ENCODE measurements around the gene SPDYE17. TPM values are rescaled to one million over a fixed set of nuclear protein-coding genes. Genes with fewer than 3 reads are reported as not detected.
"Not testable (repeated sequence)": the region's sequence is repeated elsewhere in the genome, so short reads cannot be mapped to it uniquely, and the experiment has no call there.

SPDYE17 gene
- total RNA-seq, 2 experiments from 2014 or later = not detected

DNA sequence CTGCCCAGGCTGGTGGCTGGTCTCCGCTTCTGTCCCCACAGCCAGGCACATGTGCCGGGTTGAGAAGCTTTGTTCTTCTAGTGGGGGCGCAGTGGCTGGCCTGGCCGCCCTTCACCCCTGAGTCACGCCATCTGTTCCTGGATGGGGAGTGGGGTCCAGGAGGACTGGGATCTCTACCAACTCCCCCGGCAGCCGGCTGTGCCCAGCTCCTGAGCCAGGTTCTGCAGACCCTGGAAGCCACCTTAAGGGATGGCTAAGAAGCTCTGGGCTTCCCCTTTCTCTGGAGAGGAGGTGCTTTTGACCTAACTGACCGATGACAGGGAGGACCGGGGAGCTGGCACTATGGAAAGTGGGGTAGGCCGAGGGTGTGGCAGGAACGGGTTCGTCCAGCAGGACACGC, 37.9 kb downstream of the SPDYE17 start:
- intact Hi-C loops (cut with micrococcal nuclease); POLR2A ChIA-PET; H3K36me3 Mint-ChIP-seq; CTCF ChIA-PET; H3K27ac Mint-ChIP-seq; H3K4me1 Mint-ChIP-seq (ENCODE audit: low read depth); H3K27me3 Mint-ChIP-seq; H3K4me3 Mint-ChIP-seq; DNase-seq; H3K9me3 Mint-ChIP-seq: not testable (repeated sequence)

DNA sequence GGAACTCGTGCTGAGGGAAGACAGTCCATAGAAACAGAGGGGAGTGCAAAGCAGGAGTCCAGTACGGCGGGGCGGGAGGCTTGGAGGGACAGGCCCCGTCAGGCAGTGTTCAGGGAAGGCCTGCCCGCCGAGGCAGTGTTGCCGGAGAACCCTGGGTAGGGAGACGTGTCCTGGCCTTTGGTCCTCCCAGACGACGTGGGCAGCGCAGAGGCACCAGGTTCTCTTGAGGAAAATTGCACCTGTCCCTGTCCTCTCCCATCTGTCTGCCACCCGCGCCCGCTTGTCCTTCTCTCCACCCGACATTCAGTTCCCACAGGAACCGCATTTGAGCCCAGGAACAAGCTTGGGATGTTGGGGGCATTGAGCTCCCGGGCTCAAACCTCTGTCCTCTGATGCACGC, 38.3 kb downstream of the SPDYE17 start:
- H3K36me3 Mint-ChIP-seq; H3K4me1 Mint-ChIP-seq (ENCODE audit: low read depth); POLR2A ChIA-PET; intact Hi-C loops (cut with micrococcal nuclease); H3K4me3 Mint-ChIP-seq; DNase-seq; H3K27ac Mint-ChIP-seq; H3K27me3 Mint-ChIP-seq; H3K9me3 Mint-ChIP-seq; CTCF ChIA-PET: not testable (repeated sequence)

DNA sequence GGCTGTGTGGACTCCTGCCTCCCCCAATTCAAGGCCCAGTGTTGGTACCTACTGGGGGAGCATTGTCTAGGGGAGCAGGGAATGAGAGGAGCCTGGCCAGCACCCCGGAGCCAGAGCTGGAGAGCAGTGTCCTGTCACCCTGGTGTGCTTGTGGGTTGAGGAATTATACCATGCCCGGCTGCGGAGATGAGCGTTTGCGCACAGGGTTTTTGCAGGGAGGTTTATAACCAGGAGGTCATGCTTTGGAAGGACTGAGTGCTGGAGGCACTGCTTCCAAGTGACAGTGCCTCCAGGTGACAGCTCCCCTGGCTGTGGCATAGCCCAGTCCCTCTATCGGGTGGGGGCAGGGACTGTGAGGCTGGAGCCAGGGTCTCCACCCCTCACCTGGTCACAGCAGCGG, 39.3 kb downstream of the SPDYE17 start:
- H3K36me3 Mint-ChIP-seq; H3K4me3 Mint-ChIP-seq; H3K4me1 Mint-ChIP-seq (ENCODE audit: low read depth); POLR2A ChIA-PET; H3K27me3 Mint-ChIP-seq; H3K27ac Mint-ChIP-seq; intact Hi-C loops (cut with micrococcal nuclease); H3K9me3 Mint-ChIP-seq; DNase-seq; CTCF ChIA-PET: not testable (repeated sequence)

DNA sequence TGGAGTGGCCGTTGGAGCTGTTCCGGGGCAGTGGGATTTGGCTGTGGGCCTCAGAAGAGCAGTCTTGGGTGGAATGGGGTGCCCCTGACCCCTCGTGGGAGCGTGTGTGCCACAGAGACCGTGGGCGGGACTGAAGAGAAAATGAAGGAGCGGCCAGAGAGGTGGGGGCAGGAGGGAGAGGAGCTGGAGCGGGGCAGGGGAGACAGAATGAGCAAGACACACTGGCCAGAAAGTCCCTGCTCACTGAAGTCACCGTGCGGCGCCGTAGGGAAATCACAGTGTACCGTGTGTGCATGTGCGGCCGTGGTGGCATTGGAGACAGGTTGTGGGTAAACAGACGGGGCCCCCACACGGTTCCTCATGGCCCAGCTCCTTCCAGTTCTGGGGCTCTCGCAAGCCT, 40.0 kb downstream of the SPDYE17 start:
- H3K9me3 Mint-ChIP-seq; H3K27ac Mint-ChIP-seq; POLR2A ChIA-PET; H3K36me3 Mint-ChIP-seq; H3K27me3 Mint-ChIP-seq; DNase-seq; H3K4me3 Mint-ChIP-seq; intact Hi-C loops (cut with micrococcal nuclease); CTCF ChIA-PET; H3K4me1 Mint-ChIP-seq (ENCODE audit: low read depth): not testable (repeated sequence)

DNA sequence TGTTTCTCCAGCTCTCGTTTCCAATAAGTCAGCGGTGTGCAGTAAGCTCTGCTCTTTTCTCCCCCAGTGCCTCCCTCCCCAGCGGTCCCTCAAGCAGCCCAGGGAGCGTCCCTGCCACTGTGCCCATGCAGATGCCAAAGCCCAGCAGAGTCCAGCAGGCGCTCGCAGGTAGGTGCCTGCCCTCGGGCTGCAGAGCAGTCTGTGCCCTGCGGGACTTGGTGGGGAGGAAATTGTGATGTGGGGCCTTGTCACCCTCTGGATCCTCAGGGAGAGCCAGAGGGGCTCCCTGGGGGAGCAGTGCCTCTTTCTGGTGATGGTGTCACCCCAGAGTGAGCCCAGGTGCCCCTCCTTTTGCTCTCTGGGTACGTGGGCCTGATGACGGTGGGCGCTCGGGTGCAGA, 42.0 kb downstream of the SPDYE17 start:
- CTCF ChIA-PET; POLR2A ChIA-PET; intact Hi-C loops (cut with micrococcal nuclease); DNase-seq; H3K27ac Mint-ChIP-seq; H3K27me3 Mint-ChIP-seq; H3K4me1 Mint-ChIP-seq (ENCODE audit: low read depth); H3K36me3 Mint-ChIP-seq; H3K9me3 Mint-ChIP-seq; H3K4me3 Mint-ChIP-seq: not testable (repeated sequence)

DNA sequence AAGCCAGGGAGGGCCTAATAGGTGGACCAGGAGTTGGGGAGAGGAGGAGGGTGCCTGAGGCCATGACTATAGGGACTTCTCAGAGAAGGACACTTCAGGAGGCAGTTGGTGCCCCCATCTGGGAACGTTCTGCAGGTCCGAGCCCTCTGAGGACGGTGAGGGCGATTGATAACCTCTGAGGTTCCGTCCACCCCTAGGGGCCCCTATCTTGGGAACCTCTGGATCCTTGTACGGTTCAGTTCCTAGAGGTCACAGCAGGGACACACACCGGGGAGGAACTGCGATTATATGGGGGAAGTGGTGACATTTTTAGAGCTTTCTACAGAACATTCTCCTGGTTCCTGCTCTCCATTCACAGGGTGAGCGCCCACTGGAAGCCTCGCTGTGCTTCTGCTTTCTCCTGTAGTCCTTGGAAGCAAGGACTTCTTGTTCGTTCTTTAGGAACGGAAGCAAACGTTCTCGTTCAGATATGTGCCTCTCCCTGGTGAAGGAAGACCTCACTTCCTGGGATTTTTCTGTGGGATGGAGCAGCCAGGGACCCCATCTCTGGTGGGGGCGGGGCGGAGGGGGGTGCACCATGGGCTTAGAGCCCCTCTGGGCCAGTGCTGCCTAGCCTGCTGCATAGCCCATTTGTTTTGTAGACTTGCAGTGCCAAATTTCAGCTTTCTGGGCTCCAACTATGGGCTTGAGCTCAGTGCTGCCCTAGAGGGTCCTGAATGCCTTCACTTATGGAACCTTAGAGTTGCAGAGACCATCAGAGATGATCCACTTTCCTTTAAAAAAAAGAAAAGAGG, 46.0 kb downstream of the SPDYE17 start:
- CTCF ChIA-PET; H3K9me3 Mint-ChIP-seq; intact Hi-C loops (cut with micrococcal nuclease); H3K4me1 Mint-ChIP-seq (ENCODE audit: low read depth); POLR2A ChIA-PET; H3K27me3 Mint-ChIP-seq; H3K27ac Mint-ChIP-seq; DNase-seq; H3K36me3 Mint-ChIP-seq; H3K4me3 Mint-ChIP-seq: not testable (repeated sequence)

DNA sequence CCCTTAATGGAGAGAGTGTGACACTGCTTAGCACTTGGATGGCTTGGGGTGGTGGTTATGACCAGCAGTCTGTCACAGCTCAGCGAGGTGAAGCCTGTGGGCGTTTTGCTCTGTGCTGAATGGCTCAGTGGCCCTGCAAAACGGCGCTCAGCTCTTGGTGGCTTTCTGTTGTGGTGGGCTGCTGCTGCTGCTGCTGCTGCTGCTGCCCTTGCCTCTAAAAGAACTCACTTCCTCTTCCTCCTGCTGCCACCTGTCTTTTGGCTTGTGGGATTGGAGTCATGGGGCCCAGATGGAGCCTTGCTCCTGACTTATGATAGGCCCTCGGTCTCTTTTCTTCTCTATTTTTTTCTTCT, 47.4 kb downstream of the SPDYE17 start:
- H3K36me3 Mint-ChIP-seq; intact Hi-C loops (cut with micrococcal nuclease); CTCF ChIA-PET; H3K4me3 Mint-ChIP-seq; H3K4me1 Mint-ChIP-seq (ENCODE audit: low read depth); H3K27me3 Mint-ChIP-seq; H3K9me3 Mint-ChIP-seq; DNase-seq; H3K27ac Mint-ChIP-seq; POLR2A ChIA-PET: not testable (repeated sequence)

DNA sequence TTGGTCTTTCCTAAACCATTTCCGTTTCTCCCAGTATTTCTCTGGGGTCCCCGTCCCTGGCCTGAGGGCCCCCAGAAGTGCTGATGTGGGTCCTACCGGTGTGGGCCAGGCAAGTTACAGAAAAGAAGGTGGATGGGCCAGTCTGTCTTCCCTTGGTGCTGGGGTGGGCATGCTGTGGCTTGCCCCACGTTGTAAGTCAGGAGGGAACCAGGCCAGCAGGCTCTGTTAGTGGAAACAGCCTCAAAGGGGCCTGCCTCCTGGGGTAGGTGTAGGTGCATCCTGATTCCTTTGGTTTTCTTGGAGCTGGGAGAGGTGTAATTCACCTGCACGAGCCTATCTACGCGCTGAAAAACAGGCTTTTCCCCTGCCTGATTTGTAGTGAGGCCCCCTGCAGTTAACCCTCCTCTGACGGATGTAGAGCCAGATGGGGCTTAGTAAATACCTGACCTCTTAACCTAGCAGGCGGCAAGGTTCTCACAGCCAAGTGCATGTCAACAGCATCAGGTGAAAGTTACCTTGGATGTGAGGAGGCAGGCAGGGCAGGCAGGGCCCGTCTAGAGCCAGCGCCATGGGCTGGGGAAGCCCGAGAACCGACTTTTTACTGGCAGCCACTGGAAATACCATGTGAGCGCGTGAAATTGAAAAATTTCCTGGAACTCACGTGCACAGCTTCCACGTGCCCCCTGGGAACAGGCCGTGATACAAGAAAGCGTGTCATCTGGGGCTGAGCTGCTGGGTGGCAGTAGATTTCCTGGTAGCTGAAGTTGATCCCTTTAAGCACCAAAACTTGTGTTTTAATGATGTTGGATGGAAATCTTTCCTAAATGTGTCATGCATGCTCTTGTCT, 48.0 kb downstream of the SPDYE17 start:
- H3K9me3 Mint-ChIP-seq, CTCF ChIA-PET: not testable (repeated sequence)

DNA sequence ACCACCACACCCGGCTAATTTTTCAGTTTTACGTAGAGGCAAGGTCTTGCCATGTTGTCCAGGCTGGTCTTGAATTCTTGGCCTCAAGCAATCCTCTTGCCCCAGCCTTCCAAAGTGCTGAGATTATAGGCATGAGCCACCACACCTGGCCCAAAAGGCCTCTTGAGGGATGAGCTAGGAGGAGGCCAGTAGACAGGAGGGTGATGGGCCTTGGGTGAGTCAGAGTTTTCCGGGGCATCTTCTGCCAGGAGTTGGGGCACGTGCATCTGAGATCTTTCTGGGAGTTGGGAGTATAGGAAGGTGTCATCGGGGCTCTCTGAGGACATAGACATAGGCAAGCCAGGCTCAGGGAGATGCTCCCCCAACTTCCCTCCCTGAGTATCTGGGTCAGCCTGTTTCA, 48.8 kb downstream of the SPDYE17 start:
- CTCF ChIA-PET; H3K4me1 Mint-ChIP-seq (ENCODE audit: low read depth); intact Hi-C loops (cut with micrococcal nuclease): not testable (repeated sequence)

More for the DNA sequence above, 48.0 kb downstream of the SPDYE17 start:
- H3K4me3 Mint-ChIP-seq; POLR2A ChIA-PET; H3K27me3 Mint-ChIP-seq; DNase-seq; H3K4me1 Mint-ChIP-seq (ENCODE audit: low read depth); intact Hi-C loops (cut with micrococcal nuclease); H3K27ac Mint-ChIP-seq; H3K36me3 Mint-ChIP-seq: not testable (repeated sequence)

DNA sequence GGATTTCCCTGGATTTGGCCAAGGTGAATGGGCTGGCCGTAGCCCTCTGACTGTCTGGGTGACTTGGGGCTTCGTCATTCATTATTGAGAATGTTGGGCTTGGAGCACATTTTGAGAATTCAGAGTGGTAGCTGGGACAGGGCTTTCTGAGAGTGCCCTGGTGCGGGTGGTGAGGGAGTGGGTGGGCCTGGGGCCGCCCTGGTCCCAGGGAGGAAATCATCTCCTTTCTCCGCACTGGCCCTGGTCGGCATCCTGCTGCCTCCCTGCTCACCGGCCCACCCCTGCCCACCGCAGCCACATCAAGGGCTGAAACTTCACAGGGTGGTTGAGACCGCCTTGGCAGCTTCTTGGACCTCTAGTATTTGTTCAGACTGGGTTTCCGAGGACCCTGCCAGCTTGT, 49.7 kb downstream of the SPDYE17 start:
- H3K36me3 Mint-ChIP-seq; H3K27ac Mint-ChIP-seq; DNase-seq; CTCF ChIA-PET; H3K4me3 Mint-ChIP-seq; intact Hi-C loops (cut with micrococcal nuclease); H3K9me3 Mint-ChIP-seq; POLR2A ChIA-PET; H3K27me3 Mint-ChIP-seq; H3K4me1 Mint-ChIP-seq (ENCODE audit: low read depth): not testable (repeated sequence)

More for the DNA sequence above, 48.8 kb downstream of the SPDYE17 start:
- H3K36me3 Mint-ChIP-seq, DNase-seq, POLR2A ChIA-PET, H3K4me3 Mint-ChIP-seq, H3K9me3 Mint-ChIP-seq, H3K27ac Mint-ChIP-seq, H3K27me3 Mint-ChIP-seq: not testable (repeated sequence)

DNA sequence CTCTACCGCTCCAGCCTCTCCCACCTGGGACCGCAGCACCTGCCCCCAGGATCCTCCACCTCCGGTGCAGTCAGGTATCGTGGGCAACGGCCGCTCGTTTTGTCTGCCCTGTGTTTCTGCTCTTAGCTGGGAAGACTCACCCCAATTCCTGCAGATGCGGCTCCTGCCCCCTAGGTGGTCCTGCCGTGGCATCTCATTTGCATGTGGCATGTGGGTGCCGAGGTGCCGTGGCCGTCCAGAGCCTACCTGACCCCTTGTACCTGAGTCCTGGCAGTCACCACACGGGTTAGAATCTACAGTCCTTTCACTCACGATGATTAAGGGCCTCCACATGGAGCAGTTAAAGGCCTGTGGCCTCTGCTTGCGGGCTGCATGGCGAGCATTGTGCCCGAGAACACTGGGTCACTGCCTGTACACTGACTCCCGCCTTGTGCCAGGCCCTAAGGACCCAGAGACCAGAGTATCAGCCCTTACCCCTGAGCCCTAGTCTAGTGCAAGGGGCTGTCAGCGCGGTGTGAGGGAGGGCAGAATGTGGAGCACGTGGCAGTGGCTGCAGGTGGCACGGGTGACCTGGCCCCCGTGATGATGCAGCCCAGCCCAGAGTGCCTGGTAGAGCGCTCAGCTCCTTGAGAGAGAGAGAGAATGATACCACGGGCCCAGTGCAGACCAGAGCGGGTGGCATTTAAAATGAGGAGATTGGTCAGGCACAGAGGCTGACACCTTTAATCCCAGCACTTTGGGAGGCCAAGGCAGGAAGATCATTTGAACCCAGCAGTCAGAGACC, 50.8 kb downstream of the SPDYE17 start:
- H3K4me3 Mint-ChIP-seq; DNase-seq; H3K27ac Mint-ChIP-seq; H3K27me3 Mint-ChIP-seq; H3K9me3 Mint-ChIP-seq; intact Hi-C loops (cut with micrococcal nuclease); CTCF ChIA-PET; POLR2A ChIA-PET; H3K36me3 Mint-ChIP-seq; H3K4me1 Mint-ChIP-seq (ENCODE audit: low read depth): not testable (repeated sequence)

DNA sequence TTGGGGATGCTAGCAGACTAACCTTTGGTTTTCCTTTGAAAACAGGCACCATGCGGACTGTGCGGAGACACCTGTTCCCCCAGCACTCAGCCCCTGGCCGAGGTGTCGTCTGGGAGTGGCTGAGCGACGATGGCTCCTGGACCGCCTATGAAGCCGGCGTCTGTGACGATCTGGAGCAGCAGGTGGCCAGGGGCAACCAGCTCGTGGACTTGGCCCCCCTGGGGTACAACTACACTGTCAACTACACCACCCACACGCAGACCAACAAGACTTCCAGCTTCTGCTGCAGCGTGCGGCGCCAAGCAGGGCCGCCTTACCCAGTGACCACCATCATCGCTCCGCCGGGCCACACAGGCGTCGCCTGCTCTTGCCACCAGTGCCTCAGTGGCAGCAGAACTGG, 51.6 kb downstream of the SPDYE17 start:
- CTCF ChIA-PET; H3K27ac Mint-ChIP-seq; H3K9me3 Mint-ChIP-seq; DNase-seq; H3K27me3 Mint-ChIP-seq; H3K4me3 Mint-ChIP-seq; intact Hi-C loops (cut with micrococcal nuclease); POLR2A ChIA-PET; H3K4me1 Mint-ChIP-seq (ENCODE audit: low read depth); H3K36me3 Mint-ChIP-seq: not testable (repeated sequence)

Measured in activated CD4-positive, alpha-beta memory T cell treated with anti-CD3 and anti-CD28 coated beads for 36 hours (primary cell).